Muscle layer of colon (tissue), 2 donors: ENCODE results near the gene RSRC1.
"Not testable (repeated sequence)": the region's sequence is repeated elsewhere in the genome, so short reads cannot be mapped to it uniquely, and the experiment has no call there.

Experiments used
- H3K27ac ChIP-seq: one replicate; pipeline ENCODE4 v1.7.0; 2013; ENCODE audit warnings: low read depth, mild to moderate bottlenecking, low read length, moderate library complexity
- H3K27me3 ChIP-seq, 2 donors: one replicate each; pipeline ENCODE4 v1.7.0; 2013; ENCODE audit warnings: low read length in 2 of 2, mild to moderate bottlenecking in 2 of 2; ENCODE audit not compliant: insufficient read depth in 2 of 2, control insufficient read depth in 1 of 2
- H3K36me3 ChIP-seq: one replicate; pipeline ENCODE4 v1.7.0; 2013; ENCODE audit warnings: mild to moderate bottlenecking, low read length; ENCODE audit not compliant: insufficient read depth
- H3K4me1 ChIP-seq: one replicate; pipeline ENCODE4 v1.7.0; 2013; ENCODE audit warnings: mild to moderate bottlenecking, low read length; ENCODE audit not compliant: insufficient read depth
- H3K4me3 ChIP-seq, 2 donors: one replicate each; pipeline ENCODE4 v1.7.0; 2013; ENCODE audit warnings: low read length in 2 of 2, low read depth in 1 of 2, mild to moderate bottlenecking in 1 of 2, moderate library complexity in 1 of 2
- H3K9ac ChIP-seq: one replicate; pipeline ENCODE4 v1.7.0; 2013; ENCODE audit warnings: low read length
- H3K9me3 ChIP-seq: one replicate; pipeline ENCODE4 v1.7.0; 2013; ENCODE audit warnings: mild to moderate bottlenecking, low read length
- donor health status: abdominal sarcoma.
- donor health status: Adenocarcinoma of cecum.

RSRC1 gene

DNA sequence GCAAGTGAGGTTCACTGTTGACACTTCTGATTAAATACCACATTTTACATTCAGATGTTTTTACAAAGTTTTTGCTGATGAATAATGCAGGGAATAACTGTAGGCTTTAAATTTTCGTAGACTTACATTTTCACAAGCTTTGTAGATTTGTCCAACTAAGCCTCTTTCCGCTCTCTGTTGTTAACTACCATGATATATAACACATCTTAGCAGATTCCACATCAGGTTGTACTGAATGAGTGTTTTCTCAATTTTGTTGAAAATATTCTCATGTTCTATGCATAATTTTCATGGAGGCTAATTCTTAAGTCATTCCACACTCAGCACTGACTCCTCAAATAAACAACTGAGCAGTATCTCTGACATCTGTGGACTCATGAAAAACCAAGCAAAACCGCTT, 168.3 kb downstream of the RSRC1 start:
- no peak overlapping the region for H3K9ac ChIP-seq
- no peaks in the 10 kb centered on the region for H3K9me3 ChIP-seq
- no peaks in the 10 kb centered on the region for H3K36me3 ChIP-seq
- H3K27ac ChIP-seq, result no peak overlapping the region
- no peak overlapping the region for H3K4me3 ChIP-seq
- H3K27me3 ChIP-seq, result no peaks in the 10 kb centered on the region
- no peaks in the 10 kb centered on the region for H3K4me1 ChIP-seq

DNA sequence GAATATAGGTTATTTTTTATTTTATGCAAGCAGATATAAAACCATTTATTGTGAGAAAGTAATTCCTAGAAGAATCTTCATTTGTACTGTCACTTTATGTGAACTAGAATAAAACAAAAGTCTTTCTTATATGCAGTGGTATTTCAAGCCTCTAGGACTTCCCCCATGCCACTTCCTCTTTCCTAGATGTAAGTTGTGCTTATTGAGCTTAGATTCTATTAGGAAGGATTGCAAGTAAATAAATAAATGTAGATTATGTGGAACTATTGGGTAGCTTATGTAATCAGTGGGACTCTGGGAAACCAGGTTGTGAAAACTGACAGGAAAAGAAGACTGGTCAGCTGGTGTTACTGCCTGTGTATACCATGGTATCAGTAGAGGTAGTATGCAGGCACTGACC, 169.7 kb downstream of the RSRC1 start:
- no peaks in the 10 kb centered on the region for H3K27me3 ChIP-seq
- H3K4me3 ChIP-seq, result no peak overlapping the region
- no peak overlapping the region for H3K27ac ChIP-seq
- no peaks in the 10 kb centered on the region for H3K9me3 ChIP-seq
- no peaks in the 10 kb centered on the region for H3K36me3 ChIP-seq
- no peaks in the 10 kb centered on the region for H3K4me1 ChIP-seq
- no peak overlapping the region for H3K9ac ChIP-seq

DNA sequence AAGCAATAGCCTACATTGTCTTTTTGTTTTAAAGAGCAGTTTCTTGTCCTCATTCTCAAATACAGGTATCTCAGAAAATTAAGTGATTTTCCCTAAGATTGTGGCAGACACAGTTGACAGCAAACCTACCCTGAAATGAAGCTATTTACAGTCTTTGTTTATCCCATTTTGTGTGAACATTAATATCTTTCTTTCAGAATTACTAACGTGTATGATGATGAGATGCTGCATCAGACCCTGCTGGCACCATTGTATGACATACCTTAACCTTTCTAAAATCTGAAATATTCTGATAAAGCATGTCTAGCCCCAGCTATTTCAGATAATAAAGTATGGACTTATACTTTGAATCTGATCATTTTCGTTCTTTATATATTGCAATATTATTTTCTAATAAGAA, 185.9 kb downstream of the RSRC1 start:
- Histone ChIP-seq H3K9me3 (no peaks in the 10 kb centered on the region), H3K9ac (no peak overlapping the region), H3K36me3 (no peaks in the 10 kb centered on the region), H3K27ac (no peak overlapping the region), H3K4me1 (no peaks in the 10 kb centered on the region), H3K4me3 (no peak overlapping the region), H3K27me3 (no peaks in the 10 kb centered on the region)

DNA sequence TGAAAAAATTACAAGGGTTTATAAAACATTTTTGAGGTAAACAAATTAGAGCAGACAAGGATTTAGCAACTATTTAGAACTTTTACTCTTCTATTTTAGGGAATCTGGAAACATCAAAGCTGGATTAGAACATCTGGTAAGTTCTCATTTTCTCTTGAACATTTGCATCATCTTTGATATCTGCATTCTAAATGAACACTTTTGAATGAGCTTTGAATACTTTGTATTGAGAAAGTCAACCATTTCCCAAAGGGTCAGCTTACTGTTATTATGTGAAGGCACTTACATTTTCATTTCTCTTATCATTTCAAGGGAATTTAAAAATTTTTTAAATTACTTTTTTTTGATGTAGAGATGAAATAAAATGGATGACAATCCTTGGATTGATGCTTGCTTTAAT, 188.1 kb downstream of the RSRC1 start:
- Histone ChIP-seq H3K9me3 (no peaks in the 10 kb centered on the region), H3K4me3 (no peak overlapping the region), H3K27ac (no peak overlapping the region), H3K27me3 (no peaks in the 10 kb centered on the region), H3K9ac (no peak overlapping the region), H3K36me3 (no peaks in the 10 kb centered on the region), H3K4me1 (no peaks in the 10 kb centered on the region)

DNA sequence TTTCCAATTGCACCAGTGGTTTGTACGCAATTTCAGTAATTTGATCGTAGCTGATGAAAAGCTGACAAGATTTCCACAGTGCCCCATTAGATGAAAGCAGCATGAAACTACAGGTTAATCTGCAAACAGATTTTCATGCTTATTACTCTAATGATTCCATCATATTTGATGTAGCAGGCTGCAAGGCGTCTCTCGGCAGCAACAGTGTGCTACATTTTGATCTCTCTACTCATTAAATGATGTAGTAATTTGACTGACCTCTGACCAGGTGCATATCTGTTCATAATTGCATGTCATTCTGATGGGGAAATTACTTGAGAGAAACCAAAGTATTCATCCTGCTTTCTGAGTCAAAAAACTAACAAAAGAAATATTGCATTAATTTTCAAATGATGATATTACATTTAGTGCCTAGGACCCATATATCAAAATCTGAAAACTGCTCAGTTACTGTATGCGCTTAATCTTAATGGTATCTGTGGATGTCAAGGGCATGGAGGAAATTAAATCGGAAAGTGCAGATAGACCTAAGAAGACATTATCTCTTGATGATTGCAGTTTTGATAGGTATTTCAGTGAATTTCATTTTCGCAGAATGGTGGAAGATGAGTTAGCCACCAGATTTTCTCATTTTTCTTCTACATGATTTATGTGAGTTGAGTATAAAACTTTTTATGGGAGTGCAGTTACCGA, 198.5 kb downstream of the RSRC1 start:
- H3K27me3 ChIP-seq, result no peaks in the 10 kb centered on the region
- H3K4me1 ChIP-seq, result no peaks in the 10 kb centered on the region
- no peak overlapping the region for H3K4me3 ChIP-seq
- H3K9ac ChIP-seq, result no peak overlapping the region
- no peaks in the 10 kb centered on the region for H3K9me3 ChIP-seq
- no peaks in the 10 kb centered on the region for H3K36me3 ChIP-seq
- H3K27ac ChIP-seq, result no peak overlapping the region

DNA sequence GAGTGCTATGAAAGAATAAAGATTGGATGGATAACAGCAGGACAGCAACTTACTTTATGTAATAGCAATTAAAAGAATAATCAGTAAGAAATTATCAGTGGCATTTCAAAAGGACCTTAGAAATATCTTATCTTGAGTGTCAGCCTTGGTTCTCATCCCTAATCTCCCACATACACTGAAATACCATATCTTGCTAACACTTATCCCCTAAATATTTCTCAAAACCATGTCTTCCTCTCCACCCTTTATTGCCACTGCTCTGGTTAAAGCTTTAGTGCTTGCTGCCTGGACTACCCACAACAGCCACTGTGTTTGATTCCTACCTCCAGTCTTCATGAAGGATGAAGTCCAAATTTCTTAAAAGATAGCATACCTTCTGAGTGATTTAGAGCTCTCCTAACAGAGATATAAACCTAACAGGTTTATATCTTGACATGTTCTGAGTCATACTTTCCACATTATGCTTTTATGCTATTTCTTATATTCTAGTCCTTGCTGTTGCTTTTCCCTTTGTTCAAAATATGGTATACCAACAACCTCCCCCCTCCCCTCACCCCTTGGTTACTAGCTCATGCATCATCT, 202.8 kb downstream of the RSRC1 start:
- H3K36me3 ChIP-seq, result no peaks in the 10 kb centered on the region
- no peak overlapping the region for H3K4me3 ChIP-seq
- no peaks in the 10 kb centered on the region for H3K4me1 ChIP-seq
- H3K27ac ChIP-seq, result no peak overlapping the region
- H3K9ac ChIP-seq, result no peak overlapping the region
- no peaks in the 10 kb centered on the region for H3K9me3 ChIP-seq
- no peaks in the 10 kb centered on the region for H3K27me3 ChIP-seq

DNA sequence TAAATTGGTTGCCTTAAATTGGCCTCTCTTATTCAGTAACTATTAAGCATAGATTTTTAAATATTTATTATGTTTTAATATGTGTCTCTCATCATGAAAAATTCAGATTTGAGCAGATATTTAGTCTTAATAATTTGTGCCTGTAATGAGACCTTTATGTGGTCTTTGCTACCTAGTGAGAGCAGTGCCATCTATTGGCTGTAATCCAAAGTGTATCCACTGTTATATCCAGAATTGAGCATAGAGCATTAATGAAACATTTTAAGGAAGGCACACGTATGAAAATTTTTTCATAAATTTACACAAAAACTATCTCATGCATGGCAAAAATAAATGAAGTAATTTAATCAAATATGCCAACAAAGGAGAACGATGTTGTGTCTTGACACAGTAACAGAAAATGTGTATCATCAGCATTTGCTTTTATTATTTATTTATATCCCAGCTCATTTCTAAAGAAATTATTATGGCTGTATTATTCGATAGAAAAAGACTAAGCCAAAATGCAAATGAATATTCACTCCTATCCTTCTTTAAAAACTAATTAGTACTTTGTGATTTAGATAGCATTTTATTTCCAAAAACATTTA, 203.5 kb downstream of the RSRC1 start:
- no peak overlapping the region for H3K9ac ChIP-seq
- no peaks in the 10 kb centered on the region for H3K36me3 ChIP-seq
- no peaks in the 10 kb centered on the region for H3K27me3 ChIP-seq
- H3K27ac ChIP-seq, result no peak overlapping the region
- no peaks in the 10 kb centered on the region for H3K4me1 ChIP-seq
- H3K9me3 ChIP-seq, result no peaks in the 10 kb centered on the region
- no peak overlapping the region for H3K4me3 ChIP-seq

DNA sequence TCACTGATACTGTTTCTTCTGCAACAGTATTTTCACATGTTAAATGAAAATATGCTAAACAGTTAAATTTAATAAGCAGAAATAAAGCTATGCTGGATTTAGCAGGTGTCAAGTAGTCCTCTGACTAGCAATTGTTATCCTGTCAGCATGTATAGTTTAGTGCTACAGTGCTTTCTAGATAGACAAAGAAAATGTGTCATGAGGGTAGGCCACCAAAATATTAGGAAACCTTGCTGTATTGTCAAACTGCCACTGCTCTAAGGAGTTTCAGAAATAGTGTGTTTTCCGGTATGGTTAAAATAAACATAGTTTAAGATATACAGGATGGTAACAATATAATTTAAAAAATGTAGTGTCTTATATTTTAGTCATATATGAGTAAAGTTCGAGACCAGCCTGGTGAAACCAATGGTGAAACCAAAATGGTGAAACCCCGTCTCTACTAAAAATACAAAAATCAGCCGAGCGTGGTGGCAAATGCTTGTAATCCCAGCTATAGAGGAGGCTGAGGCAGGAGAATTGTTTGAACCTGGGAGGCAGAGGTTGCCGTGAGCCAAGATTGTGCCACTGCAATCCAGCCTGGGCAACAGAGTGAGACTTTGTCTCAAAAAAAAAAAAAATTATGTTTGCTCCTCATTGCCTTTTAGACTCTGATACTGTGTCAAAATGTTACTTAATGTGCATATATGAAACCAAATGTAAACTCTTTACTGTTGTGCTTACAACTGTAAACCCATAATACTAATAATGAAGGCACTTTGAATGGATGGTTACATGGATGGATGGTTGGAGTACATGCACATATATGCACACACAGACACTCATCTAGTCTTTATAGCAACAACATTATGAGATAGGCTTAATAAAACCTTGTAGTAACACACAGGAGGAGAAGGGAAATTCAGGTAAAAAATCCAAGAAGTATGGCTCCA, 204.8 kb downstream of the RSRC1 start:
- Histone ChIP-seq H3K9me3 (no peaks in the 10 kb centered on the region), H3K36me3 (no peaks in the 10 kb centered on the region), H3K27ac (no peak overlapping the region), H3K4me1 (no peaks in the 10 kb centered on the region), H3K4me3 (no peak overlapping the region), H3K27me3 (no peaks in the 10 kb centered on the region), H3K9ac (no peak overlapping the region)

DNA sequence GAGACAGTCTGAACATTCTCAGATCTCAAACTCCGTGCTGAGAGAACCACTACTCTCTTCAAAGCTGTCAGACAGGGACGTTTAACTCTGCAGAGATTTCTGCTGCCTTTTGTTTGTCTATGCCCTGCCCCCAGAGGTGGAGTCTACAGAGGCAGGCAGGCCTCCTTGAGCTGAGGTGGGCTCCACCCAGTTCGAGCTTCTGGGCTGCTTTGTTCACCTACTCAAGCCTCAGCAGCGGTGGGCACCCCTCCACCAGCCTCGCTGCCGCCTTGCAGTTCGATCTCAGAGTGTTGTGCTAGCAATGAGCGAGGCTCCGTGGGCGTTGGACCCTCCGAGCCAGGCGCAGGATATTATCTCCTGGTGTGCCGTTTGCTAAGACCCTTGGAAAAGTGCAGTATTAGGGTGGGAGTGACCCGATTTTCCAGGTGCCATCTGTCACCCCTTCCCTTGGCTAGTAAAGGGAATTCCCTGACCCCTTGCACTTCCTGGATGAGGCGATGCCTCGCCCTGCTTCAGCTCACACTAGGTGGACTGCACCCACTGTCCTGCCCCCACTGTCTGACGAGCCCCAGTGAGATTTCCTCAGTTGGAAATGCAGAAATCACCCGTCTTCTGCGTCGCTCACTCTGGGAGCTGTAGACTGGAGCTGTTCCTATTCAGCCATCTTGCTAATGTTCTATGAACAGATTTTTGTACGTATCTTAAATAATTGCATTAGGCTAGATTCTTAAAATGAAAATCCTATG, 220.0 kb downstream of the RSRC1 start:
- H3K9ac ChIP-seq, H3K4me3 ChIP-seq, H3K9me3 ChIP-seq, H3K4me1 ChIP-seq, H3K27me3 ChIP-seq, H3K36me3 ChIP-seq, H3K27ac ChIP-seq: not testable (repeated sequence)

DNA sequence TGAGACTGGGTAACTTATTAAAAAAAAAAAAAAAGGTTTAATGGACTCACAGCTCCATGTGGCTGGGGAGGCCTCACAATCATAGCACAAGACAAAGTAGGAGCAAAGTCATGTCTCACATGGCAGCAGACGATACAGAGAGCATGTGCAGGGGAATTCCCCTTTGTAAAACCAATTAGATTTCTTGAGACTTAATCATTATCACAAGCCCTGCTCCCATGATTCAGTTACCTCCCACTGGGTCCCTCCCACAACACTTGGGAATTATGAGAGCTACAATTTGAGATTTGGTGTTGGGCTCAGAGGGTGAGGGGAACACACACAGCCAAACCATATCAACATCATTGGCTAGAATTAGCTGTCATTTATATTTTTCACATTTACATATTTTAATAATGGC, 221.0 kb downstream of the RSRC1 start:
- H3K4me1 ChIP-seq, result no peaks in the 10 kb centered on the region
- H3K9me3 ChIP-seq, result no peaks in the 10 kb centered on the region
- no peaks in the 10 kb centered on the region for H3K36me3 ChIP-seq
- no peak overlapping the region for H3K9ac ChIP-seq
- no peaks in the 10 kb centered on the region for H3K27me3 ChIP-seq
- H3K27ac ChIP-seq, result no peak overlapping the region
- H3K4me3 ChIP-seq, result no peak overlapping the region

DNA sequence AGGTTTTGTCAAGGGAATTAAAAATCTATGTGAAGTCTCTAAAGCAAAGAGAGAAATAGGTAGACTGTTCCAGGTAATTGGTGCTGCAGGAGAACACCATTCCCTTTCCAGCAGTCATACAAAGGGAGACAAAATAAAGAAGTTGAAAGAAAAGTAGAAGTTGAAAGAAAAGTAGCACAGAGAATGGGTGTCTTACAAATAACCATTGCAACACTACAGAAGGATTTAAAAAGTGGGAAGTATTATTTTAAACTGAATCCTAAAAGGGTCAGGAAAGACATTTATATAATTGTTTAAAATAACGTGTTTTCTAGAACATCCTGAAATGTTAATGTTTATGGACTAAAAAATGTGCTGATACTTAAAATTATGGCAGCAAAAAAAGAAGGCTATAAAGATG, 223.8 kb downstream of the RSRC1 start:
- Histone ChIP-seq H3K27ac (no peak overlapping the region), H3K9ac (no peak overlapping the region), H3K4me1 (no peaks in the 10 kb centered on the region), H3K36me3 (no peaks in the 10 kb centered on the region), H3K9me3 (no peaks in the 10 kb centered on the region), H3K27me3 (no peaks in the 10 kb centered on the region), H3K4me3 (no peak overlapping the region)
